WTC11 (cell line): ENCODE measurements around the gene LTF. TPM values are rescaled to one million over a fixed set of nuclear protein-coding genes. Genes with fewer than 3 reads are reported as not detected.

ENCODE experiments used
- ATAC-seq: fragments of 200-7000 bp; cut with Tn5 transposase; 2 replicates; pipeline ENCODE4 v1.10.0; 2021; ENCODE audit warnings: mild to moderate bottlenecking, moderate library complexity
- CTCF ChIA-PET: fragments of 300-600 bp; sonication (Branson Sonifier 250); formaldehyde crosslinking; loops from one replicate; lab custom pipeline; 2021; ENCODE audit warnings: antibody characterized with exemption; lab: Charles Lee
- POLR2A ChIA-PET: fragments of 350-600 bp; sonication (Branson Sonifier 250); formaldehyde crosslinking; loops from one replicate; lab custom pipeline; 2021; ENCODE audit warnings: antibody characterized with exemption; lab: Charles Lee
- DNase-seq: peaks from one replicate; pipeline ENCODE4 v3.0.0; 2021; ENCODE audit warnings: low spot score
- H3K27ac Mint-ChIP-seq: 2 replicates; pipeline ENCODE4 v1.8.0; 2021; ENCODE audit warnings: mixed read lengths
- H3K27me3 Mint-ChIP-seq: 2 replicates; pipeline ENCODE4 v1.8.0; 2021; ENCODE audit warnings: low read depth, mild to moderate bottlenecking, moderate library complexity, mixed read lengths
- H3K36me3 Mint-ChIP-seq: 2 replicates; pipeline ENCODE4 v1.8.0; 2021; ENCODE audit warnings: mixed read lengths
- H3K4me1 Mint-ChIP-seq: 2 replicates; pipeline ENCODE4 v1.8.0; 2022; ENCODE audit warnings: mixed read lengths
- H3K4me3 Mint-ChIP-seq: 2 replicates; pipeline ENCODE4 v1.8.0; 2021; ENCODE audit warnings: mild to moderate bottlenecking, moderate library complexity, mixed read lengths
- H3K9me3 Mint-ChIP-seq: 2 replicates; pipeline ENCODE4 v1.8.0; 2021; ENCODE audit warnings: mixed read lengths
- ETV6 ChIP-seq: sonication (generic); formaldehyde crosslinking; IDR thresholded peaks from 2 replicates; pipeline ENCODE4 v1.8.1; 2022; ENCODE audit warnings: mild to moderate bottlenecking, missing genetic modification reagents
- JAZF1 ChIP-seq: fragments of 250-450 bp; sonication (Bioruptor Pico); IDR thresholded peaks from 2 replicates; pipeline ENCODE4 v1.9.0; 2021; ENCODE audit warnings: moderate library complexity, mild to moderate bottlenecking, inconsistent platforms
- KAT7 ChIP-seq: sonication (generic); formaldehyde crosslinking; IDR thresholded peaks from 2 replicates; pipeline ENCODE4 v1.8.1; 2023; ENCODE audit warnings: missing genetic modification reagents, mild to moderate bottlenecking, borderline replicate concordance
- NFE2L1 ChIP-seq: sonication (generic); formaldehyde crosslinking; IDR thresholded peaks from 2 replicates; pipeline ENCODE4 v1.8.1; 2023; ENCODE audit warnings: missing genetic modification reagents
- RELA ChIP-seq: sonication (generic); formaldehyde crosslinking; IDR thresholded peaks from 2 replicates; pipeline ENCODE4 v1.8.1; 2022; ENCODE audit warnings: missing genetic modification reagents, mild to moderate bottlenecking, borderline replicate concordance
- TEAD4 ChIP-seq: sonication (generic); formaldehyde crosslinking; IDR thresholded peaks from 2 replicates; pipeline ENCODE4 v1.8.0; 2022; ENCODE audit warnings: mild to moderate bottlenecking, missing genetic modification reagents
- ZNF423 ChIP-seq: fragments of 250-450 bp; sonication (Bioruptor Pico); IDR thresholded peaks from 2 replicates; pipeline ENCODE4 v2.1.2; 2022; ENCODE audit warnings: mild to moderate bottlenecking, moderate library complexity
- total RNA-seq: library from RNA; stranded (reverse); gene quantifications from 3 replicates; pipeline ENCODE4 v1.2.3, GENCODE V29; 2021
- TF ChIP-seq, protein P1 (sequence below): sonication (generic); formaldehyde crosslinking; IDR thresholded peaks from 2 replicates; pipeline ENCODE4 v1.8.1; 2023; ENCODE audit warnings: mild to moderate bottlenecking, missing genetic modification reagents
- TF ChIP-seq, protein P2 (sequence below): fragments of 250-450 bp; sonication (Bioruptor Pico); IDR thresholded peaks from 2 replicates; pipeline ENCODE4 v1.9.0; 2021; ENCODE audit warnings: mild to moderate bottlenecking
- TF ChIP-seq, protein P3 (sequence below): sonication (generic); formaldehyde crosslinking; conservative IDR thresholded peaks from 2 replicates; pipeline ENCODE4 v1.8.1; 2022; ENCODE audit warnings: mild to moderate bottlenecking, missing genetic modification reagents
- TF ChIP-seq, protein P4 (sequence below): sonication (generic); formaldehyde crosslinking; IDR thresholded peaks from 2 replicates; pipeline ENCODE4 v1.8.1; 2023; ENCODE audit warnings: mild to moderate bottlenecking, moderate library complexity, missing genetic modification reagents
- TF ChIP-seq, protein P5 (sequence below): fragments of 250-450 bp; sonication (Bioruptor Pico); IDR thresholded peaks from 2 replicates; pipeline ENCODE4 v1.9.0; 2021; ENCODE audit warnings: mild to moderate bottlenecking
- TF ChIP-seq, protein P6 (sequence below): sonication (generic); formaldehyde crosslinking; IDR thresholded peaks from 2 replicates; pipeline ENCODE4 v1.8.1; 2022; ENCODE audit warnings: missing genetic modification reagents, borderline replicate concordance
- TF ChIP-seq, protein P7 (sequence below): sonication (generic); formaldehyde crosslinking; IDR thresholded peaks from 2 replicates; pipeline ENCODE4 v1.8.1; 2022; ENCODE audit warnings: mild to moderate bottlenecking, moderate library complexity, missing genetic modification reagents

LTF gene
- total RNA-seq, 1 experiment from 2014 or later: 0.22 TPM

DNA sequence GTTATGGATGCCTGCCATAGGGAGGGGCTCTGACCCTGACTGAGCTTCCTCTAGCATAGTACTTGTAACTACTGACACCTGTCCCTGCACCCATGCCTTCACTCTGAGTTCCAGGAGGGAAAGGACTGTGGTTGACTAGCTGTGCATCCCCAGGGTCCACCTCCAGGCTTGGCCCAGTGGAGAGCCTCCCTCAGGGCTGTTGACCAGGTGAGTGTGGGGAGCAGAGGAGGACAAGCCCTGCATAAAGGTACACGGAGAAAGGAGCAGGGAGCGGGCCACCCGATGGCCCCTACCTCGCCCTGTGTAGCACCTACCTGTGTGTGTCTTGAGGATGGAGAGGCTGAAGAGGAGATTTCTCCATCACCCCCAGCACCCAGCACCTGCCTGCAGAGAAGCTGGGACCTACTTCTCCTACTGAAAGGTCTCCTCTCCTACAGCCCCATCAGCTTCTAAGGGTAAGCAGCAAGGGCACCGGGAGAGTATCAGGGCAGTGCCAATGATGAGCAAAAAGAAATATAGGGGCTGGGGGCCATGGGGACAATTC is 6.7 kb upstream of the LTF start (continued):
- TF ChIP-seq, protein P1, sequence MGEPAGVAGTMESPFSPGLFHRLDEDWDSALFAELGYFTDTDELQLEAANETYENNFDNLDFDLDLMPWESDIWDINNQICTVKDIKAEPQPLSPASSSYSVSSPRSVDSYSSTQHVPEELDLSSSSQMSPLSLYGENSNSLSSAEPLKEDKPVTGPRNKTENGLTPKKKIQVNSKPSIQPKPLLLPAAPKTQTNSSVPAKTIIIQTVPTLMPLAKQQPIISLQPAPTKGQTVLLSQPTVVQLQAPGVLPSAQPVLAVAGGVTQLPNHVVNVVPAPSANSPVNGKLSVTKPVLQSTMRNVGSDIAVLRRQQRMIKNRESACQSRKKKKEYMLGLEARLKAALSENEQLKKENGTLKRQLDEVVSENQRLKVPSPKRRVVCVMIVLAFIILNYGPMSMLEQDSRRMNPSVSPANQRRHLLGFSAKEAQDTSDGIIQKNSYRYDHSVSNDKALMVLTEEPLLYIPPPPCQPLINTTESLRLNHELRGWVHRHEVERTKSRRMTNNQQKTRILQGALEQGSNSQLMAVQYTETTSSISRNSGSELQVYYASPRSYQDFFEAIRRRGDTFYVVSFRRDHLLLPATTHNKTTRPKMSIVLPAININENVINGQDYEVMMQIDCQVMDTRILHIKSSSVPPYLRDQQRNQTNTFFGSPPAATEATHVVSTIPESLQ (CRISPR knock-in tag): no peak
- no peak for TF ChIP-seq RELA (CRISPR knock-in tag)
- no peak for TF ChIP-seq NFE2L1 (CRISPR knock-in tag)
- TF ChIP-seq, protein P2, sequence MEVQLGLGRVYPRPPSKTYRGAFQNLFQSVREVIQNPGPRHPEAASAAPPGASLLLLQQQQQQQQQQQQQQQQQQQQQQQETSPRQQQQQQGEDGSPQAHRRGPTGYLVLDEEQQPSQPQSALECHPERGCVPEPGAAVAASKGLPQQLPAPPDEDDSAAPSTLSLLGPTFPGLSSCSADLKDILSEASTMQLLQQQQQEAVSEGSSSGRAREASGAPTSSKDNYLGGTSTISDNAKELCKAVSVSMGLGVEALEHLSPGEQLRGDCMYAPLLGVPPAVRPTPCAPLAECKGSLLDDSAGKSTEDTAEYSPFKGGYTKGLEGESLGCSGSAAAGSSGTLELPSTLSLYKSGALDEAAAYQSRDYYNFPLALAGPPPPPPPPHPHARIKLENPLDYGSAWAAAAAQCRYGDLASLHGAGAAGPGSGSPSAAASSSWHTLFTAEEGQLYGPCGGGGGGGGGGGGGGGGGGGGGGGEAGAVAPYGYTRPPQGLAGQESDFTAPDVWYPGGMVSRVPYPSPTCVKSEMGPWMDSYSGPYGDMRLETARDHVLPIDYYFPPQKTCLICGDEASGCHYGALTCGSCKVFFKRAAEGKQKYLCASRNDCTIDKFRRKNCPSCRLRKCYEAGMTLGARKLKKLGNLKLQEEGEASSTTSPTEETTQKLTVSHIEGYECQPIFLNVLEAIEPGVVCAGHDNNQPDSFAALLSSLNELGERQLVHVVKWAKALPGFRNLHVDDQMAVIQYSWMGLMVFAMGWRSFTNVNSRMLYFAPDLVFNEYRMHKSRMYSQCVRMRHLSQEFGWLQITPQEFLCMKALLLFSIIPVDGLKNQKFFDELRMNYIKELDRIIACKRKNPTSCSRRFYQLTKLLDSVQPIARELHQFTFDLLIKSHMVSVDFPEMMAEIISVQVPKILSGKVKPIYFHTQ (CRISPR knock-in tag): no peak

DNA sequence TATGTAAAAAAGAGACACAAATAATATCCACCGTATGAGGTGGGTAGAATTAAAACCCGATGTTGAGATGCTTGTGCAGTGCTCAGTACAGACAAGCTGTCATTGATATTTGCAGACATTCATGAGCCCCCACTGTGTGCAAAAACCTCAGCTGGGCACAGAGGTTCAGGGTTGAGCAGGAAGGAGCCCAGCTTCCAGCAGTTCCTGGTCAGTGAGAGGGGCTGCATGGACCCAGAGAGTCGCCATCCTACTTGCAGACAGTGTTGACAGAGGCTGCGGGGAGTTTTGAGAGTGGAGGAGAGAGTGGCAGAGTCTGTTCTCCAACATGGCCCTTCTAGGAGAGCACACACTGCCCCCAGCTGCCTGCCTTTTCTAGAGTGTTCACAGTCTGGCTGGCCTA is 6.1 kb upstream of the LTF start:
- Mint-ChIP-seq H3K9me3 (peaks cover 23% of the 10 kb centered on the region), H3K36me3 (peaks cover 10% of the 10 kb centered on the region), H3K27ac (no peak overlapping the region), H3K4me1 (no peaks in the 10 kb centered on the region), H3K27me3 (peaks cover 14% of the 10 kb centered on the region), H3K4me3 (no peak overlapping the region)
- TF ChIP-seq ETV6 (CRISPR knock-in tag): no peak
- TF ChIP-seq, protein P3, sequence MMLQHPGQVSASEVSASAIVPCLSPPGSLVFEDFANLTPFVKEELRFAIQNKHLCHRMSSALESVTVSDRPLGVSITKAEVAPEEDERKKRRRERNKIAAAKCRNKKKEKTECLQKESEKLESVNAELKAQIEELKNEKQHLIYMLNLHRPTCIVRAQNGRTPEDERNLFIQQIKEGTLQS (CRISPR knock-in tag): no peak
- TF ChIP-seq KAT7 (CRISPR knock-in tag): no peak
- TF ChIP-seq TEAD4: no peak
- no peak for TF ChIP-seq JAZF1 (CRISPR knock-in tag)
- TF ChIP-seq, protein P4, sequence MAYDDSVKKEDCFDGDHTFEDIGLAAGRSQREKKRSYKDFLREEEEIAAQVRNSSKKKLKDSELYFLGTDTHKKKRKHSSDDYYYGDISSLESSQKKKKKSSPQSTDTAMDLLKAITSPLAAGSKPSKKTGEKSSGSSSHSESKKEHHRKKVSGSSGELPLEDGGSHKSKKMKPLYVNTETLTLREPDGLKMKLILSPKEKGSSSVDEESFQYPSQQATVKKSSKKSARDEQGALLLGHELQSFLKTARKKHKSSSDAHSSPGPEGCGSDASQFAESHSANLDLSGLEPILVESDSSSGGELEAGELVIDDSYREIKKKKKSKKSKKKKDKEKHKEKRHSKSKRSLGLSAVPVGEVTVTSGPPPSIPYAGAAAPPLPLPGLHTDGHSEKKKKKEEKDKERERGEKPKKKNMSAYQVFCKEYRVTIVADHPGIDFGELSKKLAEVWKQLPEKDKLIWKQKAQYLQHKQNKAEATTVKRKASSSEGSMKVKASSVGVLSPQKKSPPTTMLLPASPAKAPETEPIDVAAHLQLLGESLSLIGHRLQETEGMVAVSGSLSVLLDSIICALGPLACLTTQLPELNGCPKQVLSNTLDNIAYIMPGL (CRISPR knock-in tag): no peak
- TF ChIP-seq, protein P1 (CRISPR knock-in tag): no peak
- DNase-seq: no peak
- CTCF ChIA-PET: interaction anchor here (1.2 to 2.0 kb wide), 2 partner anchors 9 to 20 kb away, joined by 3 to 7 read pairs; no protein-coding TSS in a partner anchor
- ATAC-seq: no peak; the same call in 1 of the 2 replicates
- POLR2A ChIA-PET: no interaction called here

DNA sequence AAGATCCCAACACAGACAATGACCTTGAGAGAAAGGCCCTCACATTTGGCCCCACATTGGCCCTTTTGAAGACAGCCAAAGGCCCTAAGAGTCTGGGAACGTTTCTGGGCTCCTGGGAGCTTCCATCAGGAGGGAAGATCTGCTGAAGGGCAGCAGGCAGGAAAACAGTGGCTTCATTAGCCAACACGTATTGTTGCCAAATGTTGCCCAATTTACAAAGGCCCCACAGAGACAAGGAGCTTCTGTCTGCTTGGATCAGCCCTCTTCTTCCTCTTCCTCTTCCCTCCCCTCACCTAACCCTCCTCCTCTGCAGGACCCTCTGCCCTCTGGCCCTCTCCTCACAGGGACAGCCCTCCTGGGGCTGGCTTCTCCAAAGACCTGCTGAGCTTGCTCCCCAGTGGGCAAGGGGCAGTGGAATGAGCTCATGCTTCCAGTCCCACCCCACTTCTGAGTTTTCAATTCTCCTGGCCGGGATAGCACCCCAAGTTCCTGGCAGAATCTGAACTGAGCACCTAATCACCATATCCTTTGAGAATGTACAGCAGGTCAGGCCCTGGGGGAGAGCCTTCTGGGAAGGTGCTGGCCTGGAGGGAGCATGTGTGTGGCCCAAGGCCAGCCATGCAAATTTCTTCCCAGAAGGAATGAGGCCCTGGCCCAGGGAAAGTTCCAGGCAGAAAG is 5.1 kb upstream of the LTF start:
- Mint-ChIP-seq H3K4me1 (peaks cover 3% of the 10 kb centered on the region), H3K27me3 (peaks cover 24% of the 10 kb centered on the region), H3K4me3 (no peak overlapping the region), H3K36me3 (peaks cover 6% of the 10 kb centered on the region), H3K9me3 (peaks cover 14% of the 10 kb centered on the region), H3K27ac (no peak overlapping the region)
- ChIA-PET CTCF (interaction anchor here (1.2 to 2.0 kb wide), 2 partner anchors 8 to 19 kb away, joined by 3 to 7 read pairs; no protein-coding TSS in a partner anchor), POLR2A (no interaction called here)
- no peak for DNase-seq
- ATAC-seq: no peak
- no peak for TF ChIP-seq ZNF423 (CRISPR knock-in tag)
- TF ChIP-seq, protein P5, sequence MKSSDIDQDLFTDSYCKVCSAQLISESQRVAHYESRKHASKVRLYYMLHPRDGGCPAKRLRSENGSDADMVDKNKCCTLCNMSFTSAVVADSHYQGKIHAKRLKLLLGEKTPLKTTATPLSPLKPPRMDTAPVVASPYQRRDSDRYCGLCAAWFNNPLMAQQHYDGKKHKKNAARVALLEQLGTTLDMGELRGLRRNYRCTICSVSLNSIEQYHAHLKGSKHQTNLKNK (CRISPR knock-in tag): no peak
- TF ChIP-seq, protein P6, sequence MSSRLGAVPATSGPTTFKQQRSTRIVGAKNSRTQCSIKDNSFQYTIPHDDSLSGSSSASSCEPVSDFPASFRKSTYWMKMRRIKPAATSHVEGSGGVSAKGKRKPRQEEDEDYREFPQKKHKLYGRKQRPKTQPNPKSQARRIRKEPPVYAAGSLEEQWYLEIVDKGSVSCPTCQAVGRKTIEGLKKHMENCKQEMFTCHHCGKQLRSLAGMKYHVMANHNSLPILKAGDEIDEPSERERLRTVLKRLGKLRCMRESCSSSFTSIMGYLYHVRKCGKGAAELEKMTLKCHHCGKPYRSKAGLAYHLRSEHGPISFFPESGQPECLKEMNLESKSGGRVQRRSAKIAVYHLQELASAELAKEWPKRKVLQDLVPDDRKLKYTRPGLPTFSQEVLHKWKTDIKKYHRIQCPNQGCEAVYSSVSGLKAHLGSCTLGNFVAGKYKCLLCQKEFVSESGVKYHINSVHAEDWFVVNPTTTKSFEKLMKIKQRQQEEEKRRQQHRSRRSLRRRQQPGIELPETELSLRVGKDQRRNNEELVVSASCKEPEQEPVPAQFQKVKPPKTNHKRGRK (CRISPR knock-in tag): no peak
- TF ChIP-seq, protein P7, sequence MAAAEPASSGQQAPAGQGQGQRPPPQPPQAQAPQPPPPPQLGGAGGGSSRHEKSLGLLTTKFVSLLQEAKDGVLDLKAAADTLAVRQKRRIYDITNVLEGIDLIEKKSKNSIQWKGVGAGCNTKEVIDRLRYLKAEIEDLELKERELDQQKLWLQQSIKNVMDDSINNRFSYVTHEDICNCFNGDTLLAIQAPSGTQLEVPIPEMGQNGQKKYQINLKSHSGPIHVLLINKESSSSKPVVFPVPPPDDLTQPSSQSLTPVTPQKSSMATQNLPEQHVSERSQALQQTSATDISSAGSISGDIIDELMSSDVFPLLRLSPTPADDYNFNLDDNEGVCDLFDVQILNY: no peak
